Bronchial epithelial cell (primary cell): ENCODE data around the gene BTBD16. TPM values are rescaled to one million over a fixed set of nuclear protein-coding genes. Genes with fewer than 3 reads are reported as not detected.

Experiments used
- DNase-seq: peaks from one replicate; pipeline ENCODE4 v3.0.0-alpha.2; 2010; ENCODE audit warnings: low read depth
- FAIRE-seq: peaks from 2 replicates; lab custom pipeline; 2011; peaks lifted over from hg19 to GRCh38; lab: Jason Lieb, UNC
- H3K27me3 ChIP-seq: 2 replicates; pipeline ENCODE4 v1.5.1; 2011; ENCODE audit warnings: low read length; ENCODE audit not compliant: control insufficient read depth, insufficient read depth
- H3K36me3 ChIP-seq: 2 replicates; pipeline ENCODE4 v1.5.1; 2011; ENCODE audit warnings: low read length; ENCODE audit not compliant: control insufficient read depth, insufficient read depth
- H3K4me3 ChIP-seq: 2 replicates; pipeline ENCODE4 v1.5.1; 2011; ENCODE audit warnings: mild to moderate bottlenecking, low read depth, low read length, control low read depth
- total RNA-seq: library from RNA; depleted of rRNA; stranded (reverse); fragments of >200 nt; gene quantifications from 2 replicates; pipeline ENCODE4 v1.2.1, GENCODE V29; 2014
- TF ChIP-seq, protein P1 (sequence below): IDR thresholded peaks from 2 replicates; pipeline ENCODE4 v1.5.1; 2011; ENCODE audit warnings: mild to moderate bottlenecking, moderate library complexity, low read length, control low read depth, inconsistent platforms; ENCODE audit not compliant: insufficient read depth, severe bottlenecking

BTBD16 gene
- total RNA-seq, 1 donor from 2014 or later: 0.26 TPM

DNA sequence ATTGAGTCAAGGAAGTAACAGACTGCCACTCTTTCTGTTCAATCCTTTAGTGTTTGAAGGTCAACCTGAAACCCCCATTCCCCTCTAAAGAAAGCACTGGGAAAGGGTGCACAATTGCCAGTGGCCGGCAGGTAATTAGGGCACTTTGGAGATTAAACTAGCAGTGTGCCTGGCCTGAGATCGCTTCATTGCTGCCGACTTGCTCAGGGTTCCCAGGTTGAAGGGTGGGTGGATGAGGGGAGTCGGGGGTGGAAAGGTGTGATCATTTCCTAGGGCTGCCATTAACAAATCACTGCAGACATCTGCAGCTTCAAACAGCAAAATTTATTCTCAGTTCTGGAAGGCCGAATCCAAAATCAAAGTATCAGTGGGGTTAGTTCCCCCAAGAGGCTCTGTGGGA, 16.3 kb upstream of the BTBD16 start:
- Histone ChIP-seq H3K27me3 (no peaks in the 10 kb centered on the region), H3K36me3 (peaks cover 11% of the 10 kb centered on the region), H3K4me3 (no peak overlapping the region)
- no peak for FAIRE-seq
- TF ChIP-seq, protein P1, sequence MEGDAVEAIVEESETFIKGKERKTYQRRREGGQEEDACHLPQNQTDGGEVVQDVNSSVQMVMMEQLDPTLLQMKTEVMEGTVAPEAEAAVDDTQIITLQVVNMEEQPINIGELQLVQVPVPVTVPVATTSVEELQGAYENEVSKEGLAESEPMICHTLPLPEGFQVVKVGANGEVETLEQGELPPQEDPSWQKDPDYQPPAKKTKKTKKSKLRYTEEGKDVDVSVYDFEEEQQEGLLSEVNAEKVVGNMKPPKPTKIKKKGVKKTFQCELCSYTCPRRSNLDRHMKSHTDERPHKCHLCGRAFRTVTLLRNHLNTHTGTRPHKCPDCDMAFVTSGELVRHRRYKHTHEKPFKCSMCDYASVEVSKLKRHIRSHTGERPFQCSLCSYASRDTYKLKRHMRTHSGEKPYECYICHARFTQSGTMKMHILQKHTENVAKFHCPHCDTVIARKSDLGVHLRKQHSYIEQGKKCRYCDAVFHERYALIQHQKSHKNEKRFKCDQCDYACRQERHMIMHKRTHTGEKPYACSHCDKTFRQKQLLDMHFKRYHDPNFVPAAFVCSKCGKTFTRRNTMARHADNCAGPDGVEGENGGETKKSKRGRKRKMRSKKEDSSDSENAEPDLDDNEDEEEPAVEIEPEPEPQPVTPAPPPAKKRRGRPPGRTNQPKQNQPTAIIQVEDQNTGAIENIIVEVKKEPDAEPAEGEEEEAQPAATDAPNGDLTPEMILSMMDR: no peak
- no peak for DNase-seq

DNA sequence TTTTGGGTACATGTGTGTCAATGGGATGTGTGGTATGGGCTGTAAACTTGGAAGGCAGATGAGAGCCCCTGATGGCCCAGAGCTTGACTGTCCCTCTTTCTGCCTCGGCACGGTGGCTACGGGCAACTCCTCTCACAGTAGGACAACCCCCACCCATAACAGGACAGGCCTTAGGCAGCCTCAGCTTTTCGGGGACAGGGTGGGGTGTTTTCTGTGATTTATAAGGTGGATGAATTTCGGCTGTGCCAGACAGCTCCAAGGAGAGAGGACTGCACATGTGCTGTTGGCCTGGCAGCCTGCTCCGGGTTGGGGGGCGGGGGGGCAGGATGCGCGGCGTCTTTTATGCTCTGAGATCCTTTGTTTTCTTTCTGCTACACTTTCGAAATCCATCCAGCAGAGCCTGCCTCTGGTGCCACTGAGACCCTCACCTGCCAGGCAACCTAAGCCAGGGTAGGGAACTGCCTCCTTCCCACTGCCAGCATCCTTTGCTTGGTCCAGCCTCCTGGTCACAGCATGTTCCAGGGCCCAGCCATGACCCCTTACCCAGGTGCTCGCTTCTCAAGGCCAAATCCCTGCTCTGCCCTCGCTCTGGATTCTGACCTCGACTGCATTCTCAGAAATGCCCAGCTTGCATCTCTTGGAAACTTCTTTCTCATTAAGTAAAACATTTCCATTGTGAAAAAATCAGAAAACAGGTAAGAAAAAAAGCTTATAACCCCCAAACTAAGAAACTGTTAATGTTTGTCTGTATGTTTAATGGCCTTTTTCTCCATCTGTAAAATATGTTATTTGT, 15.4 kb upstream of the BTBD16 start:
- H3K4me3 ChIP-seq: no peak overlapping the region
- TF ChIP-seq, protein P1: no peak
- peaks cover 10% of the 10 kb centered on the region for H3K36me3 ChIP-seq
- FAIRE-seq (no peak), DNase-seq (no peak)
- no peaks in the 10 kb centered on the region for H3K27me3 ChIP-seq

DNA sequence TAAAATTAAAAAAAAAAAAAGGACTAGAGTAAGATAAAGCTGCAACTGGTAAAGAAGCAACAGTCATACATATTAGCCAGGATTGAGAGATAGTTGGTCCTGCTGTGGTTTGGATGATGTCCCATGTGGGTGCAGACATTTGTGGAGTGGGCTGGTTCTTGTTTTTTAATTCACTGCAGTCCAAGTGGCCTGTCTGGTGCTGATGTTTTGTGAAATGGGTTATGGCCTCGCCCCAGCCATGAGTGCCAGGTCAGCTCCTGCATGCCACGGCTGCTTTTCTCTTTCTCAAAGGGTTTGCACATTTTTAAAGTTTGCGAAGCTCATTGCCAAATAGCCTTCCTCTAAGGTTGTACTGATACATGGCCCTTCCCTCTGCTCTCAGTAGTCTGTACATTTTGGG, 14.1 kb upstream of the BTBD16 start:
- TF ChIP-seq, protein P1: no peak
- DNase-seq: no peak
- no peak for FAIRE-seq
- Histone ChIP-seq H3K4me3 (no peak overlapping the region), H3K36me3 (peaks cover 10% of the 10 kb centered on the region), H3K27me3 (no peaks in the 10 kb centered on the region)

DNA sequence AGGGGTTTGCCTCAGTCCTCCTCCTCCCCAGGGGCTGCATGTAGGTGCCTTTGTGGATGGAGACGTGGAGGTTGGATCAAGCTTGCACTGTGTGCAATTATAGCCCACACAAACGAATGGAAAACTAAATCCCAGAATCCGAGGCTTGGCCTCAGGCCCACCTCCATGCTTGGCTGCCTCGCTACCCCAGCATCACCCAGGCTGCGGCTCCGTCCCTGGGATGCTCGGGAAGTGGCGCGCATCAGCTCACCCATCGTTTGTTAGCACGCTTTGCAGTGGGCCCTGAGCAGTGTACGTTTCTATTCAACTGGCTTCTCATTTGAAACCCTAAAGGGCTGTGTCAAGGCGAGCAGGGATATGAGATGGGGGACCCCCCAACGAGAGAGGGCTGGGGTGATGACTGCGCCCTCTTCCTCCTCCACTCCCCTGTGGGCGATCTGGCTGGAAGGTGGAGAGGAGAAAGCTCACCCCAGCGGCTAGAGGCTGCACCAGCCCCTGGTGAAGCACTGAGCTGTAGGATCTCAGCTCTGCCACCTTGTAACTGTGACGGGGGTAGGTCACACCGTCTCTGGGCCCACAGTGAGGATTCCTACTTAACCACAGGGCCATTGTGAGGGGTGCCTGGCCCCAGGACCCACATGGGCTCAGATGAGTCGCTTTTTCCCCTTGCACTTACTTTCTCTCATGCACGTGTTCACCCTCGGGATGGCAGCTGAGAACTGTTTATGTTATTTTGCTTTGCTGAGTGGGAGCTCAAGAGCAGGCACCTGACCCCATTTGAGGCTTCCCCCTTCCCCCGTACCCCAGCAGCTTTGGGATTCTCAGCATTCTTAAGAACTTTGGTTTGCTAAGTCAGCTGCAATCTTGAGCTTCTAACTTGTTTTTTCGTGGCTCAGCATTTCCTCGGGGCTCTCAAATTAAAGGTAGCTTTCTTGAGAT, 12.7 kb upstream of the BTBD16 start:
- FAIRE-seq: peak; percentile 47
- no peak for DNase-seq
- H3K36me3 ChIP-seq: peaks cover 7% of the 10 kb centered on the region
- H3K4me3 ChIP-seq: no peak overlapping the region
- no peaks in the 10 kb centered on the region for H3K27me3 ChIP-seq
- TF ChIP-seq, protein P1: no peak

DNA sequence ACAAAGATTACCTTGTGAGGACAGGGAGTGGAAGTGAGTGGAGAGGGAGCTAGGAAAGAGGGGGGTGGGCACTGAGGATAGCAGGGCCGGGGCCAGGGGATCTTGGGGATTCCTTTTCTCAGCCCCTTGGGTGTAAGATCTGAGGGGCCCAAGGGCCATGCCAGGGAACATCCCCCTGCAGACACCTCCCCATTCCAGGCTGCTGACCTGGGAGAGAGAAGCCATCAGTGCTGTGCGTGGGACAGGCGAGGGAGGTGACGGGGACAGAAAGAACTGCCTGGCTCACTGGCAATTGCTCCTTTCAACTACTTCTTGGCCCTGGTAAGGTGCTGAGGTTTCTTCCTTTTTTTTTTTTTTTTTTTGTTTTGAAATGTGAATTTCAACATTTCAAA, 12.0 kb upstream of the BTBD16 start:
- no peak for DNase-seq
- no peak for FAIRE-seq
- Histone ChIP-seq H3K36me3 (peaks cover 5% of the 10 kb centered on the region), H3K27me3 (no peaks in the 10 kb centered on the region), H3K4me3 (no peak overlapping the region)
- TF ChIP-seq, protein P1: no peak
